K562 treated with DMSO at 1 percent for 4 hours (cell line): ENCODE data around the gene KRT81. TPM values are rescaled to one million over a fixed set of nuclear protein-coding genes. Genes with fewer than 3 reads are reported as not detected.

ENCODE experiments used
- total RNA-seq: library from RNA; unstranded; fragments of 300-600 nt; gene quantifications from 2 replicates; pipeline ENCODE4 v1.2.3, GENCODE V29; 2022; ENCODE audit not compliant: insufficient read depth

Gene KRT81
- 0.75 and 1.1 TPM in 2 replicates for total RNA-seq

GRCh38 chr12:52291267-52291935, at the start of gene KRT81:
TSS of gene KRT81 (minus strand) at chr12:52291534. CDS start at chr12:52291465, 69 bp downstream.

GRCh38 chr12:52320784-52321400, 29.6 kb upstream of the KRT81 start, which contains the start of gene KRT83:
TSS of gene KRT83 (minus strand) at chr12:52321398. CDS start at chr12:52321335, 63 bp downstream.

GRCh38 chr12:52274521-52275120, 16.7 kb downstream of the KRT81 start, which contains the start of gene KRT86:
TSS of gene KRT86 (plus strand) at chr12:52274645. CDS start at chr12:52301917, 27,272 bp downstream.

Other genes with a start within 250 kb of the KRT81 start
- gene NR4A1, start 240.1 kb downstream of the KRT81 start, total RNA-seq = 3.6 and 5.1 TPM in 2 replicates
- 66.9 and 68.5 TPM in 2 replicates for gene ATG101, start 221.6 kb downstream of the KRT81 start, total RNA-seq
- gene SMIM41, start 211.8 kb downstream of the KRT81 start, total RNA-seq = not detected in 2 replicates
- not detected in 2 replicates for gene KRT80, start 99.5 kb downstream of the KRT81 start, total RNA-seq
- not detected in 2 replicates for gene KRT7, start 58.3 kb downstream of the KRT81 start, total RNA-seq
- gene KRT86, start 16.9 kb downstream of the KRT81 start, total RNA-seq = not detected in 2 replicates
- gene KRT83, start 29.9 kb upstream of the KRT81 start, total RNA-seq = not detected in 2 replicates
- gene KRT85, start 75.9 kb upstream of the KRT81 start, total RNA-seq = not detected in 2 replicates
- gene KRT84, start 94.1 kb upstream of the KRT81 start, total RNA-seq = not detected in 2 replicates
- gene KRT82, start 114.8 kb upstream of the KRT81 start, total RNA-seq = not detected in 2 replicates
- not detected in 2 replicates for gene KRT75, start 142.8 kb upstream of the KRT81 start, total RNA-seq
- gene KRT6B, start 160.6 kb upstream of the KRT81 start, total RNA-seq = not detected in 2 replicates
- gene KRT6C, start 182.3 kb upstream of the KRT81 start, total RNA-seq = not detected in 2 replicates
- not detected in 2 replicates for gene KRT6A, start 201.7 kb upstream of the KRT81 start, total RNA-seq
- not detected in 2 replicates for gene KRT5, start 228.9 kb upstream of the KRT81 start, total RNA-seq